HCT116 (cell line): ENCODE data around the gene PTPN1.

Experiments used
- CEBPB ChIP-seq: IDR thresholded peaks from 2 replicates; pipeline ENCODE4 v1.6.1; 2012; ENCODE audit warnings: low read depth
- CTCF ChIP-seq, 3 experiments: fragments of 200-600 bp in 1 of 3; sonication (generic) in 1 of 3; IDR thresholded peaks in 2 of 3; conservative IDR thresholded peaks in 1 of 3; 2 replicates each; pipeline ENCODE4 v1.5.1; 2012 to 2017; ENCODE audit warnings: low read depth in 2 of 3, low read length in 2 of 3, antibody characterized with exemption in 1 of 3, borderline replicate concordance in 1 of 3, control low read depth in 1 of 3, mild to moderate bottlenecking in 1 of 3, mixed read lengths in 1 of 3, mixed run types in 1 of 3, moderate library complexity in 1 of 3; ENCODE audit not compliant: insufficient read depth in 1 of 3
- EZH2 ChIP-seq: fragments of 200-600 bp; sonication (generic); IDR thresholded peaks from 2 replicates; pipeline ENCODE4 v1.6.1; 2017; ENCODE audit warnings: antibody characterized with exemption, mixed run types
- EZH2phosphoT487 ChIP-seq: fragments of 200-600 bp; IDR thresholded peaks from 2 replicates; pipeline ENCODE4 v1.6.1; 2018; ENCODE audit warnings: antibody characterized with exemption, borderline replicate concordance
- FOSL1 ChIP-seq: IDR thresholded peaks from 2 replicates; pipeline ENCODE4 v1.6.1; 2012; ENCODE audit warnings: low read depth
- JUND ChIP-seq: IDR thresholded peaks from 2 replicates; pipeline ENCODE4 v1.6.1; 2012
- POLR2A ChIP-seq: IDR thresholded peaks from 2 replicates; pipeline ENCODE4 v1.7.0; 2011; ENCODE audit warnings: borderline replicate concordance; ENCODE audit not compliant: insufficient read depth, insufficient read length; ENCODE audit errors: extremely low read depth
- POLR2AphosphoS5 ChIP-seq: IDR thresholded peaks from 2 replicates; pipeline ENCODE4 v1.6.1; 2011; ENCODE audit warnings: mild to moderate bottlenecking, low read depth, low read length, moderate library complexity
- SIN3A ChIP-seq: IDR thresholded peaks from 2 replicates; pipeline ENCODE4 v1.6.1; 2012; ENCODE audit warnings: low read depth
- SP1 ChIP-seq: IDR thresholded peaks from 2 replicates; pipeline ENCODE4 v1.6.1; 2012; ENCODE audit warnings: low read depth
- YY1 ChIP-seq: IDR thresholded peaks from 2 replicates; pipeline ENCODE4 v1.6.1; 2011; ENCODE audit warnings: low read length, low read depth, moderate library complexity, mild to moderate bottlenecking; ENCODE audit not compliant: insufficient replicate concordance; ENCODE audit errors: extremely low read depth
- TF ChIP-seq, protein P1 (sequence below): IDR thresholded peaks from 2 replicates; pipeline ENCODE4 v1.6.1; 2012
- TF ChIP-seq, protein P2 (sequence below): IDR thresholded peaks from 2 replicates; pipeline ENCODE4 v1.6.1; 2012

DNA sequence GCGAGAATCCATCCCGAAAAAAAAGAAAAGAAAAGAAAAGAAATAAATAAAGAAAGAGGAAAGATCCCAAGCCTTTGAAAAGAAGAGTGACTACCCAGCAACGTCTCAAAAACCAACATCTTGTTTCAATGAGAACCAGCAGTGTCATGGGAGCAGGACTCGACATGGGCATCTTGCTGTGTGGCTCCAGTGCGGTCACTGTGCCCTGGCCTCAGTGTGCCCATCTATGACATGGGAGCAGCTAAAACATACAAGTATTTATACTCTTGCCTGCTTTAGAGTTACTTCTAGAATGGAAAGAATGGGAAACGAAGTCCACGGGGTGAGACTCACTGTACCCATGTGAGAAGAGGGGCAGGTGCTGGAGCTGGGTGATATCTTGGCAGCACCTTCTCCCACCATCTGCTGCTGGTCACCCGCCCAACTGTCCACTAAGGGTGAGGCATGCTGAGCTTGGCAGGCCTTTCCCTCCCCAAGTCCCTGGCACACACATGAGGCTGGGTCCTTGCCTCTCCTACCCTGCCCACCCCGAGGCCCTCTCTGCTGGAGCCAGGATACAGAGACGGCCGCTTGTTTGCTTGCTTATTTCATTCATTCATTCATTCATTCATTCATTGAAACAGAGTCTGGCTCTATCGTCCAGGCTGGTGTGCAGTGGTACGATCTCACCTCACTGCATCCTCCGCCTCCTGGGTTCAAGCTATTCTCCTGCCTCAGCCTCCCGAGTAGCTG is 103.4 kb downstream of the PTPN1 start:
- TF ChIP-seq JUND (no peak), FOSL1 (no peak), SP1 (no peak), CTCF (IDR thresholded peaks at IDR 0.05 in 2 of 3, conservative IDR thresholded peaks at IDR 0.05 in 1 of 3; ENCODE audit: borderline replicate concordance in 1 of 3, insufficient read depth in 1 of 3, low read depth in 2 of 3, low read length in 2 of 3) (no peak), POLR2A (no peak), SIN3A (no peak), CEBPB (no peak), YY1 (no peak), POLR2AphosphoS5 (no peak), EZH2 (no peak), EZH2phosphoT487 (no peak)
- TF ChIP-seq, protein P1, sequence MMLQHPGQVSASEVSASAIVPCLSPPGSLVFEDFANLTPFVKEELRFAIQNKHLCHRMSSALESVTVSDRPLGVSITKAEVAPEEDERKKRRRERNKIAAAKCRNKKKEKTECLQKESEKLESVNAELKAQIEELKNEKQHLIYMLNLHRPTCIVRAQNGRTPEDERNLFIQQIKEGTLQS: no peak
- TF ChIP-seq, protein P2, sequence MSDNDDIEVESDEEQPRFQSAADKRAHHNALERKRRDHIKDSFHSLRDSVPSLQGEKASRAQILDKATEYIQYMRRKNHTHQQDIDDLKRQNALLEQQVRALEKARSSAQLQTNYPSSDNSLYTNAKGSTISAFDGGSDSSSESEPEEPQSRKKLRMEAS: no peak
